ENCODE data around the gene SKOR1.

DNA sequence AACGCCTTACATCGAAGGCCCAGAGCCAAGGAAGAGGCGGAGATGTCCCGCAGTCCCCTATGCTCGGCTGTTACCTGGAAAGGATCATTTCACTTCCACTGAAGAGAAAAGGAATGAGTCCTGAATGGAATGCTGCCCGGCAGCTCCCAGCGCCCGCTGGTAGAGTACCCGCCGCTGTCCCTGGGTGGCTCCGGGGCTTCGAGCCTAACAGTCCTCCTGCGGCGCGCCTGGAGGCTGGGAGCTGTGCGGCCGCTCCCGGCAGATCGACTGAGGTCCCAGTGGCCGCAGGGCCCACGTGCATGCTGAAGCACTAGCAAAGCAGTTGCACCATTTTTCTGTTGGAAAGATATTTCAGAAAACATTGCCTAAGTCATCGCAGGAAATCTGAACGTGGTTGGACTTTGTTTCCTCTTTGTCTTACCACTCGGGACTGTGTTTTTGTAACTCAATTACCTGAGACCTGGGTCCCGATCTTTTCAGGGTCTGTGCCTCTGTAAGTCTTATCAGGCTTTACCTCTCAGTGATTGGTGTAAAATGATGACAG lies 13.6 kb downstream of the SKOR1 start:
- TF ChIP-seq, protein P1, sequence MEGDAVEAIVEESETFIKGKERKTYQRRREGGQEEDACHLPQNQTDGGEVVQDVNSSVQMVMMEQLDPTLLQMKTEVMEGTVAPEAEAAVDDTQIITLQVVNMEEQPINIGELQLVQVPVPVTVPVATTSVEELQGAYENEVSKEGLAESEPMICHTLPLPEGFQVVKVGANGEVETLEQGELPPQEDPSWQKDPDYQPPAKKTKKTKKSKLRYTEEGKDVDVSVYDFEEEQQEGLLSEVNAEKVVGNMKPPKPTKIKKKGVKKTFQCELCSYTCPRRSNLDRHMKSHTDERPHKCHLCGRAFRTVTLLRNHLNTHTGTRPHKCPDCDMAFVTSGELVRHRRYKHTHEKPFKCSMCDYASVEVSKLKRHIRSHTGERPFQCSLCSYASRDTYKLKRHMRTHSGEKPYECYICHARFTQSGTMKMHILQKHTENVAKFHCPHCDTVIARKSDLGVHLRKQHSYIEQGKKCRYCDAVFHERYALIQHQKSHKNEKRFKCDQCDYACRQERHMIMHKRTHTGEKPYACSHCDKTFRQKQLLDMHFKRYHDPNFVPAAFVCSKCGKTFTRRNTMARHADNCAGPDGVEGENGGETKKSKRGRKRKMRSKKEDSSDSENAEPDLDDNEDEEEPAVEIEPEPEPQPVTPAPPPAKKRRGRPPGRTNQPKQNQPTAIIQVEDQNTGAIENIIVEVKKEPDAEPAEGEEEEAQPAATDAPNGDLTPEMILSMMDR (conservative IDR thresholded peaks at IDR 0.05) = no peak
- TF ChIP-seq EZH2 (IDR thresholded peaks at IDR 0.05; ENCODE audit: low read depth) = no peak

All from PC-9 (cell line).